BJ (cell line): ENCODE results near the gene CLASP2. TPM values are rescaled to one million over a fixed set of nuclear protein-coding genes. Genes with fewer than 3 reads are reported as not detected.

Experiments
- CTCF ChIA-PET: fragments of 350-600 bp; formaldehyde crosslinking; extraction: SDS; loops from one replicate; lab custom pipeline; 2021; ENCODE audit warnings: antibody characterized with exemption, inconsistent platforms; lab: Yijun Ruan, JAX
- POLR2A ChIA-PET: fragments of 300-600 bp; sonication (Branson Sonifier 250); formaldehyde crosslinking; extraction: SDS; loops from one replicate; lab custom pipeline; 2021; ENCODE audit warnings: antibody characterized with exemption; lab: Charles Lee
- DNase-seq: peaks from one replicate; pipeline ENCODE4 v3.0.0-alpha.2; 2011; ENCODE audit warnings: low read depth
- H3K27me3 ChIP-seq: 2 replicates; pipeline ENCODE4 v1.6.0; 2011; ENCODE audit warnings: low read length; ENCODE audit not compliant: control insufficient read depth, insufficient read depth
- H3K36me3 ChIP-seq: 2 replicates; pipeline ENCODE4 v1.5.1; 2011; ENCODE audit warnings: low read length; ENCODE audit not compliant: control insufficient read depth, insufficient read depth
- H3K4me3 ChIP-seq: 2 replicates; pipeline ENCODE4 v1.5.1; 2011; ENCODE audit warnings: low read depth, mild to moderate bottlenecking, control low read depth, low read length
- CTCF ChIP-seq: IDR thresholded peaks from 2 replicates; pipeline ENCODE4 v1.5.1; 2011; ENCODE audit warnings: low read depth, mild to moderate bottlenecking, control low read depth, inconsistent platforms, low read length, moderate library complexity; ENCODE audit not compliant: insufficient read depth
- polyA plus RNA-seq: library from polyadenylated mRNA; depleted of rRNA; stranded (reverse); fragments of >200 nt; gene quantifications from 2 replicates; pipeline ENCODE4 v1.2.3, GENCODE V29; 2011

CLASP2 gene
- polyA plus RNA-seq, 1 experiment = 20.5 TPM

- Histone ChIP-seq H3K27me3 (no peaks in the 10 kb centered on the region), H3K36me3 (no peaks in the 10 kb centered on the region), H3K4me3 (peak overlapping the region; percentile 67)
- DNase-seq = no peak
- TF ChIP-seq CTCF = no peak
- CTCF ChIA-PET = interaction anchor here (0.6 to 2.7 kb wide), 5 partner anchors 42 to 134 kb away, joined by 3 to 10 read pairs (median 3); no protein-coding TSS in a partner anchor
- POLR2A ChIA-PET = no interaction called here
Observed at GRCh38 chr3:33717616-33717865, 513 bp downstream of the CLASP2 start.

GRCh38 chr3:33716227-33716626 lies 1.8 kb downstream of the CLASP2 start:
- ChIA-PET POLR2A (no interaction called here), CTCF (interaction anchor here (0.7 to 2.7 kb wide), 5 partner anchors 61 to 201 kb away, joined by 3 to 10 read pairs (median 5); no protein-coding TSS in a partner anchor)
- H3K36me3 ChIP-seq = no peaks in the 10 kb centered on the region
- DNase-seq = no peak
- H3K27me3 ChIP-seq = no peaks in the 10 kb centered on the region
- no peak for TF ChIP-seq CTCF
- no peak overlapping the region; the same call in 1 of the 2 replicates for H3K4me3 ChIP-seq

- no peak for TF ChIP-seq CTCF
- Histone ChIP-seq H3K36me3 (no peaks in the 10 kb centered on the region), H3K27me3 (no peaks in the 10 kb centered on the region), H3K4me3 (no peak overlapping the region)
- DNase-seq = no peak
- ChIA-PET CTCF (interaction anchor here (1.5 kb wide), 1 partner anchor 9 kb away, joined by 4 read pairs; no protein-coding TSS in a partner anchor), POLR2A (no interaction called here)
Observed at GRCh38 chr3:33711100-33711499, 7.0 kb downstream of the CLASP2 start.

GRCh38 chr3:33706056-33706455 lies 12.0 kb downstream of the CLASP2 start:
- H3K4me3 ChIP-seq = no peak overlapping the region
- CTCF ChIA-PET = no interaction called here
- POLR2A ChIA-PET = no interaction called here
- DNase-seq = no peak
- H3K36me3 ChIP-seq = no peaks in the 10 kb centered on the region
- no peak for TF ChIP-seq CTCF
- no peaks in the 10 kb centered on the region for H3K27me3 ChIP-seq

- Histone ChIP-seq H3K36me3 (no peaks in the 10 kb centered on the region), H3K4me3 (no peak overlapping the region), H3K27me3 (no peaks in the 10 kb centered on the region)
- POLR2A ChIA-PET = no interaction called here
- no peak for DNase-seq
- CTCF ChIA-PET = interaction anchor here (0.7 kb wide), 1 partner anchor 14 kb away, joined by 4 read pairs; no protein-coding TSS in a partner anchor
- no peak for TF ChIP-seq CTCF
Observed at GRCh38 chr3:33704891-33705290, 13.2 kb downstream of the CLASP2 start.
